ENCODE data around the gene UNK. TPM values are rescaled to one million over a fixed set of nuclear protein-coding genes. Genes with fewer than 3 reads are reported as not detected.

UNK gene
- total and polyA plus RNA-seq, 2 of the 13 experiments (the other 11 are each of a cell fraction or from before 2014, with no cell fraction given) = 31.6 to 33.0 TPM

DNA sequence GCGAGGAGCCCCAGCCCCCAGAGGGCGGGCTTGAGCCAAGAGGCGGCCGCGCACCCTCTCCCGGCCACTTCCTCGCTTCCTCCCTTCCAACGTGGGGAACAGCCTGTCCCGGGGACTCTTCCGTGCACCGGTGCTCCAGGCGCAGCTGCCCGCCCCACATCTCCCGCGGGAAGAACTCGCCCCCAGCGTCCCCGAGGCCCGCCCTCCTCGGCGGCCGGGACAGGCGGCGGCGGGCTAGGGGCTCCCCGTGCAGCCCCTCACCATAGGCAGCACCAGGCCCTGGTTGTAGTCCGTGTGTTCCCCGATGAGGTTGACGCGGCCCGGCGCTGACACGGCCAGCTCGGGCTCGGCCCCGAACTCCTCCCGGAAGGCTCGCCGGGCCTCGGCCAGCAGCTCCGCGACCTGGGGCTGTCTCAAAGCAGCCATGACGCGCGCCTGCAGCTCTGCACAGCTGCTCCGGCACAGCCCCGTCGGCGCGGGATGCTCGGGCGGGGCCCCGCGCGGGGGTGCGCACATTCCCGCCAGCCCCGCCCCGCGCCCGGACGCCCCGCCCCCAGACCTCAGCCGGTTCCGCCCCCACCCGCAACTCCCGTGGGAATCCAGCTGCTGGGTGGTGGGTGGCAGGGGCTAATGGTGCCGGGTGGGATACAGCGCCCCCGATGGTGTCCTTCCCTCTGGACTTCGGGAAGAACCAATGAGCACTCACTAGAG is 19.7 kb upstream of the UNK start, which contains the start of gene GALK1 (continued):
- no peak for TF ChIP-seq MBNL3 (CRISPR knock-in tag; conservative IDR thresholded peaks at IDR 0.05)
- TF ChIP-seq, protein P1, sequence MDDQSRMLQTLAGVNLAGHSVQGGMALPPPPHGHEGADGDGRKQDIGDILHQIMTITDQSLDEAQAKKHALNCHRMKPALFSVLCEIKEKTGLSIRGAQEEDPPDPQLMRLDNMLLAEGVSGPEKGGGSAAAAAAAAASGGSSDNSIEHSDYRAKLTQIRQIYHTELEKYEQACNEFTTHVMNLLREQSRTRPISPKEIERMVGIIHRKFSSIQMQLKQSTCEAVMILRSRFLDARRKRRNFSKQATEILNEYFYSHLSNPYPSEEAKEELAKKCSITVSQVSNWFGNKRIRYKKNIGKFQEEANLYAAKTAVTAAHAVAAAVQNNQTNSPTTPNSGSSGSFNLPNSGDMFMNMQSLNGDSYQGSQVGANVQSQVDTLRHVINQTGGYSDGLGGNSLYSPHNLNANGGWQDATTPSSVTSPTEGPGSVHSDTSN (CRISPR knock-in tag; IDR thresholded peaks at IDR 0.05; ENCODE audit: borderline replicate concordance) = peak; percentile 47; the same call in 1 of the 2 replicates
- TF ChIP-seq, protein P2, sequence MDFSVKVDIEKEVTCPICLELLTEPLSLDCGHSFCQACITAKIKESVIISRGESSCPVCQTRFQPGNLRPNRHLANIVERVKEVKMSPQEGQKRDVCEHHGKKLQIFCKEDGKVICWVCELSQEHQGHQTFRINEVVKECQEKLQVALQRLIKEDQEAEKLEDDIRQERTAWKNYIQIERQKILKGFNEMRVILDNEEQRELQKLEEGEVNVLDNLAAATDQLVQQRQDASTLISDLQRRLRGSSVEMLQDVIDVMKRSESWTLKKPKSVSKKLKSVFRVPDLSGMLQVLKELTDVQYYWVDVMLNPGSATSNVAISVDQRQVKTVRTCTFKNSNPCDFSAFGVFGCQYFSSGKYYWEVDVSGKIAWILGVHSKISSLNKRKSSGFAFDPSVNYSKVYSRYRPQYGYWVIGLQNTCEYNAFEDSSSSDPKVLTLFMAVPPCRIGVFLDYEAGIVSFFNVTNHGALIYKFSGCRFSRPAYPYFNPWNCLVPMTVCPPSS (IDR thresholded peaks at IDR 0.05) = no peak
- TF ChIP-seq DNMT3B (CRISPR knock-in tag; conservative IDR thresholded peaks at IDR 0.05) = no peak
- TF ChIP-seq, protein P3, sequence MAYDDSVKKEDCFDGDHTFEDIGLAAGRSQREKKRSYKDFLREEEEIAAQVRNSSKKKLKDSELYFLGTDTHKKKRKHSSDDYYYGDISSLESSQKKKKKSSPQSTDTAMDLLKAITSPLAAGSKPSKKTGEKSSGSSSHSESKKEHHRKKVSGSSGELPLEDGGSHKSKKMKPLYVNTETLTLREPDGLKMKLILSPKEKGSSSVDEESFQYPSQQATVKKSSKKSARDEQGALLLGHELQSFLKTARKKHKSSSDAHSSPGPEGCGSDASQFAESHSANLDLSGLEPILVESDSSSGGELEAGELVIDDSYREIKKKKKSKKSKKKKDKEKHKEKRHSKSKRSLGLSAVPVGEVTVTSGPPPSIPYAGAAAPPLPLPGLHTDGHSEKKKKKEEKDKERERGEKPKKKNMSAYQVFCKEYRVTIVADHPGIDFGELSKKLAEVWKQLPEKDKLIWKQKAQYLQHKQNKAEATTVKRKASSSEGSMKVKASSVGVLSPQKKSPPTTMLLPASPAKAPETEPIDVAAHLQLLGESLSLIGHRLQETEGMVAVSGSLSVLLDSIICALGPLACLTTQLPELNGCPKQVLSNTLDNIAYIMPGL (CRISPR knock-in tag; IDR thresholded peaks at IDR 0.05; ENCODE audit: borderline replicate concordance in 1 of 2, low read depth in 1 of 2) = peak; percentile 78 to 97
- TF ChIP-seq, protein P4, sequence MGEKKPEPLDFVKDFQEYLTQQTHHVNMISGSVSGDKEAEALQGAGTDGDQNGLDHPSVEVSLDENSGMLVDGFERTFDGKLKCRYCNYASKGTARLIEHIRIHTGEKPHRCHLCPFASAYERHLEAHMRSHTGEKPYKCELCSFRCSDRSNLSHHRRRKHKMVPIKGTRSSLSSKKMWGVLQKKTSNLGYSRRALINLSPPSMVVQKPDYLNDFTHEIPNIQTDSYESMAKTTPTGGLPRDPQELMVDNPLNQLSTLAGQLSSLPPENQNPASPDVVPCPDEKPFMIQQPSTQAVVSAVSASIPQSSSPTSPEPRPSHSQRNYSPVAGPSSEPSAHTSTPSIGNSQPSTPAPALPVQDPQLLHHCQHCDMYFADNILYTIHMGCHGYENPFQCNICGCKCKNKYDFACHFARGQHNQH (CRISPR knock-in tag; IDR thresholded peaks at IDR 0.05) = no peak
- TF ChIP-seq GTF3A (CRISPR knock-in tag; conservative IDR thresholded peaks at IDR 0.05) = no peak
- TF ChIP-seq ARNT2 (CRISPR knock-in tag; IDR thresholded peaks at IDR 0.05; ENCODE audit: low read depth) = 0 out of 2 replicates have a peak, but pooled peaks have one; percentile 4
- peak; percentile 46 for TF ChIP-seq RAD21 (CRISPR knock-in tag; IDR thresholded peaks at IDR 0.05)
- TF ChIP-seq, protein P5, sequence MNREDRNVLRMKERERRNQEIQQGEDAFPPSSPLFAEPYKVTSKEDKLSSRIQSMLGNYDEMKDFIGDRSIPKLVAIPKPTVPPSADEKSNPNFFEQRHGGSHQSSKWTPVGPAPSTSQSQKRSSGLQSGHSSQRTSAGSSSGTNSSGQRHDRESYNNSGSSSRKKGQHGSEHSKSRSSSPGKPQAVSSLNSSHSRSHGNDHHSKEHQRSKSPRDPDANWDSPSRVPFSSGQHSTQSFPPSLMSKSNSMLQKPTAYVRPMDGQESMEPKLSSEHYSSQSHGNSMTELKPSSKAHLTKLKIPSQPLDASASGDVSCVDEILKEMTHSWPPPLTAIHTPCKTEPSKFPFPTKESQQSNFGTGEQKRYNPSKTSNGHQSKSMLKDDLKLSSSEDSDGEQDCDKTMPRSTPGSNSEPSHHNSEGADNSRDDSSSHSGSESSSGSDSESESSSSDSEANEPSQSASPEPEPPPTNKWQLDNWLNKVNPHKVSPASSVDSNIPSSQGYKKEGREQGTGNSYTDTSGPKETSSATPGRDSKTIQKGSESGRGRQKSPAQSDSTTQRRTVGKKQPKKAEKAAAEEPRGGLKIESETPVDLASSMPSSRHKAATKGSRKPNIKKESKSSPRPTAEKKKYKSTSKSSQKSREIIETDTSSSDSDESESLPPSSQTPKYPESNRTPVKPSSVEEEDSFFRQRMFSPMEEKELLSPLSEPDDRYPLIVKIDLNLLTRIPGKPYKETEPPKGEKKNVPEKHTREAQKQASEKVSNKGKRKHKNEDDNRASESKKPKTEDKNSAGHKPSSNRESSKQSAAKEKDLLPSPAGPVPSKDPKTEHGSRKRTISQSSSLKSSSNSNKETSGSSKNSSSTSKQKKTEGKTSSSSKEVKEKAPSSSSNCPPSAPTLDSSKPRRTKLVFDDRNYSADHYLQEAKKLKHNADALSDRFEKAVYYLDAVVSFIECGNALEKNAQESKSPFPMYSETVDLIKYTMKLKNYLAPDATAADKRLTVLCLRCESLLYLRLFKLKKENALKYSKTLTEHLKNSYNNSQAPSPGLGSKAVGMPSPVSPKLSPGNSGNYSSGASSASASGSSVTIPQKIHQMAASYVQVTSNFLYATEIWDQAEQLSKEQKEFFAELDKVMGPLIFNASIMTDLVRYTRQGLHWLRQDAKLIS (CRISPR knock-in tag; IDR thresholded peaks at IDR 0.05) = no peak
- TF ChIP-seq, protein P6, sequence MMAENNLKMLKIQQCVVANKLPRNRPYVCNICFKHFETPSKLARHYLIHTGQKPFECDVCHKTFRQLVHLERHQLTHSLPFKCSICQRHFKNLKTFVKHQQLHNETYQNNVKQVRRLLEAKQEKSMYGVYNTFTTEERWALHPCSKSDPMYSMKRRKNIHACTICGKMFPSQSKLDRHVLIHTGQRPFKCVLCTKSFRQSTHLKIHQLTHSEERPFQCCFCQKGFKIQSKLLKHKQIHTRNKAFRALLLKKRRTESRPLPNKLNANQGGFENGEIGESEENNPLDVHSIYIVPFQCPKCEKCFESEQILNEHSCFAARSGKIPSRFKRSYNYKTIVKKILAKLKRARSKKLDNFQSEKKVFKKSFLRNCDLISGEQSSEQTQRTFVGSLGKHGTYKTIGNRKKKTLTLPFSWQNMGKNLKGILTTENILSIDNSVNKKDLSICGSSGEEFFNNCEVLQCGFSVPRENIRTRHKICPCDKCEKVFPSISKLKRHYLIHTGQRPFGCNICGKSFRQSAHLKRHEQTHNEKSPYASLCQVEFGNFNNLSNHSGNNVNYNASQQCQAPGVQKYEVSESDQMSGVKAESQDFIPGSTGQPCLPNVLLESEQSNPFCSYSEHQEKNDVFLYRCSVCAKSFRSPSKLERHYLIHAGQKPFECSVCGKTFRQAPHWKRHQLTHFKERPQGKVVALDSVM (CRISPR knock-in tag; IDR thresholded peaks at IDR 0.05) = no peak
- TF ChIP-seq FOXK1 (CRISPR knock-in tag; IDR thresholded peaks at IDR 0.05; ENCODE audit: borderline replicate concordance, low read depth) = no peak
- TF ChIP-seq ZNF253 (CRISPR knock-in tag; IDR thresholded peaks at IDR 0.05; ENCODE audit: borderline replicate concordance) = no peak
- TF ChIP-seq, protein P7, sequence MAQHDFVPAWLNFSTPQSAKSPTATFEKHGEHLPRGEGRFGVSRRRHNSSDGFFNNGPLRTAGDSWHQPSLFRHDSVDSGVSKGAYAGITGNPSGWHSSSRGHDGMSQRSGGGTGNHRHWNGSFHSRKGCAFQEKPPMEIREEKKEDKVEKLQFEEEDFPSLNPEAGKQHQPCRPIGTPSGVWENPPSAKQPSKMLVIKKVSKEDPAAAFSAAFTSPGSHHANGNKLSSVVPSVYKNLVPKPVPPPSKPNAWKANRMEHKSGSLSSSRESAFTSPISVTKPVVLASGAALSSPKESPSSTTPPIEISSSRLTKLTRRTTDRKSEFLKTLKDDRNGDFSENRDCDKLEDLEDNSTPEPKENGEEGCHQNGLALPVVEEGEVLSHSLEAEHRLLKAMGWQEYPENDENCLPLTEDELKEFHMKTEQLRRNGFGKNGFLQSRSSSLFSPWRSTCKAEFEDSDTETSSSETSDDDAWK (CRISPR knock-in tag; IDR thresholded peaks at IDR 0.05) = no peak
- TF ChIP-seq HMG20A (CRISPR knock-in tag; IDR thresholded peaks at IDR 0.05; ENCODE audit: borderline replicate concordance) = no peak

All from HepG2 (cell line).